RWPE2 (cell line): ENCODE measurements around the gene SLC38A8.

Experiments
- ATAC-seq: fragments of 200-7000 bp; cut with Tn5 transposase; 3 replicates; pipeline ENCODE4 v1.9.1; 2021; ENCODE audit warnings: low read depth
- DNase-seq: peaks from one replicate; pipeline ENCODE4 v3.0.0-alpha.2; 2020; ENCODE audit warnings: low spot score
- H3K27ac ChIP-seq: fragments of 450-650 bp; 2 replicates; pipeline ENCODE4 v1.5.1; 2017; ENCODE audit warnings: mild to moderate bottlenecking; ENCODE audit not compliant: poor library complexity, severe bottlenecking
- H3K27me3 ChIP-seq: fragments of 250-450 bp; sonication (Bioruptor Pico); 2 replicates; pipeline ENCODE4 v1.5.1; 2021; ENCODE audit warnings: mild to moderate bottlenecking, moderate library complexity; ENCODE audit not compliant: insufficient read depth, poor library complexity, severe bottlenecking
- H3K36me3 ChIP-seq: fragments of 250-450 bp; sonication (Bioruptor Pico); 2 replicates; pipeline ENCODE4 v1.5.1; 2020; ENCODE audit warnings: low read depth, mild to moderate bottlenecking, moderate library complexity
- H3K4me1 ChIP-seq: fragments of 250-450 bp; sonication (Bioruptor Pico); 2 replicates; pipeline ENCODE4 v1.5.1; 2021; ENCODE audit warnings: mild to moderate bottlenecking, moderate library complexity; ENCODE audit not compliant: insufficient read depth, poor library complexity, severe bottlenecking
- H3K4me3 ChIP-seq: fragments of 250-450 bp; sonication (Bioruptor Pico); 2 replicates; pipeline ENCODE4 v1.5.1; 2021; ENCODE audit warnings: mild to moderate bottlenecking, moderate library complexity; ENCODE audit not compliant: severe bottlenecking
- H3K9me3 ChIP-seq: fragments of 250-450 bp; sonication (Bioruptor Pico); 2 replicates; pipeline ENCODE4 v1.5.1; 2021; ENCODE audit warnings: mild to moderate bottlenecking, moderate library complexity; ENCODE audit not compliant: severe bottlenecking
- TF ChIP-seq, protein P1 (sequence below): fragments of 450-650 bp; IDR thresholded peaks from one replicate; pipeline ENCODE4 v1.5.1; 2017; ENCODE audit warnings: mild to moderate bottlenecking, moderate library complexity; ENCODE audit not compliant: poor library complexity, severe bottlenecking

SLC38A8 gene

DNA sequence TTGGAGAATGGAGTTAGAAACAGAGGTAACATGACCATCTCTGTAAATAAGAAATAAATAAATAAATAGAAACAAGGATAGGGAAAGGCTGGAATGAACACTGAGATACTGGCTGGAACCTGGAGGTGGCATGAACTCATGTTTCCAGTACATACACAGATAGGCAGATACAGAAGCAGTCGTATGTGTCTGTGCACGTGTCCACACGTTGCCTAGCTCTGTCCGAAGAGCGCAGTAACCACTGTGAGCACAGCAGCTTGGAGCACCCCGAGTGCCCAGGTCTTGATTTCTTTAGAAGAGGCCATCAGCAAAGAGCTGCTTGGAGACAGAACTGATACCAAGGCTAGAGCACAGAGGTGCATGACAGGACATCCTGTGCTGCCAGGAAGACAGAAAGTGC, 37.1 kb upstream of the SLC38A8 start:
- Histone ChIP-seq H3K27me3 (no peaks in the 10 kb centered on the region), H3K9me3 (no peaks in the 10 kb centered on the region), H3K4me3 (no peak overlapping the region), H3K27ac (no peak overlapping the region), H3K4me1 (no peaks in the 10 kb centered on the region), H3K36me3 (peaks cover 83% of the 10 kb centered on the region)
- TF ChIP-seq, protein P1, sequence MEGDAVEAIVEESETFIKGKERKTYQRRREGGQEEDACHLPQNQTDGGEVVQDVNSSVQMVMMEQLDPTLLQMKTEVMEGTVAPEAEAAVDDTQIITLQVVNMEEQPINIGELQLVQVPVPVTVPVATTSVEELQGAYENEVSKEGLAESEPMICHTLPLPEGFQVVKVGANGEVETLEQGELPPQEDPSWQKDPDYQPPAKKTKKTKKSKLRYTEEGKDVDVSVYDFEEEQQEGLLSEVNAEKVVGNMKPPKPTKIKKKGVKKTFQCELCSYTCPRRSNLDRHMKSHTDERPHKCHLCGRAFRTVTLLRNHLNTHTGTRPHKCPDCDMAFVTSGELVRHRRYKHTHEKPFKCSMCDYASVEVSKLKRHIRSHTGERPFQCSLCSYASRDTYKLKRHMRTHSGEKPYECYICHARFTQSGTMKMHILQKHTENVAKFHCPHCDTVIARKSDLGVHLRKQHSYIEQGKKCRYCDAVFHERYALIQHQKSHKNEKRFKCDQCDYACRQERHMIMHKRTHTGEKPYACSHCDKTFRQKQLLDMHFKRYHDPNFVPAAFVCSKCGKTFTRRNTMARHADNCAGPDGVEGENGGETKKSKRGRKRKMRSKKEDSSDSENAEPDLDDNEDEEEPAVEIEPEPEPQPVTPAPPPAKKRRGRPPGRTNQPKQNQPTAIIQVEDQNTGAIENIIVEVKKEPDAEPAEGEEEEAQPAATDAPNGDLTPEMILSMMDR: no peak
- ATAC-seq (no peak), DNase-seq (no peak)

DNA sequence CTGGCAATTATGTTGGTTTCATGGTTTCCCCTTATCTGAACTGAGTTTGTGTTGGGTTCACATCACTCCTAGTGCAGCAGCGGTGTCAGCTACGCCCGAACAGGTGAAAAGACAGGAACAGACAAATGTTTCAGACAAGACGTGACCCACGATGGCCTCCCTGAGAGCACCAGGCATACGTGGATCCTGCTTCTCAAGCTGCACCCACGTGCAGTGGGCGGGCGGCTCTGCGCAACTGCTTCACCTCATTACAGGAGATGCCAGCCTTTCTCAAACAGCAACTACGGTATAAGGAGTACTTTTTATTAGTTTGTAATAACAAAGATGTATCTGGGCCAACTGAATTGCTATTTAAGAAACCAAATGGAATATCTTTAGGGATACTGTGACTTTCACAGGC, 32.8 kb upstream of the SLC38A8 start:
- H3K9me3 ChIP-seq: no peaks in the 10 kb centered on the region
- DNase-seq (no peak), ATAC-seq (no peak)
- no peak overlapping the region for H3K4me3 ChIP-seq
- H3K27me3 ChIP-seq: no peaks in the 10 kb centered on the region
- H3K36me3 ChIP-seq: peaks cover 82% of the 10 kb centered on the region
- no peak overlapping the region for H3K27ac ChIP-seq
- peaks cover 8% of the 10 kb centered on the region for H3K4me1 ChIP-seq
- TF ChIP-seq, protein P1: no peak

DNA sequence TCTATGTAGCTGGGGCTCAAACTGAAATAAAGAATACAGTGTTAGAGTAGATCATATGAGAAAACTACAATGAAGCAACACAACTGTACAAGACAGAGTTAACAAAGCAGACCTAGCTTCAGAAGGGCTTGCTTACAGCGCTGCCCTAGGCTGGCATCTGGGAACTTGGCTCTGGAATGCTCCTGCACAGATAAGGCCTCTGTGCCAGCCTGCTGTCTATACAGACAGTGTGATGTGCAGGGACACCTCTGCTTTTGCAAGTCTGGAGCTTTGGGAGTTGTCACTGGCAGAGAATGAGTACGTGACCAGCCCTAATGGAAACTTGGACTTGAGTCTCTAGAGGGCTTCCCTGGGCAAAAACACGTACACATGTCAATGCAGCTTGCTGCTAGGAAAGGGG, 32.1 kb upstream of the SLC38A8 start:
- no peak for ATAC-seq
- no peak overlapping the region for H3K4me3 ChIP-seq
- H3K4me1 ChIP-seq: peaks cover 8% of the 10 kb centered on the region
- H3K36me3 ChIP-seq: peaks cover 84% of the 10 kb centered on the region
- no peak for DNase-seq
- TF ChIP-seq, protein P1: no peak
- H3K27me3 ChIP-seq: no peaks in the 10 kb centered on the region
- H3K9me3 ChIP-seq: no peaks in the 10 kb centered on the region
- no peak overlapping the region for H3K27ac ChIP-seq

DNA sequence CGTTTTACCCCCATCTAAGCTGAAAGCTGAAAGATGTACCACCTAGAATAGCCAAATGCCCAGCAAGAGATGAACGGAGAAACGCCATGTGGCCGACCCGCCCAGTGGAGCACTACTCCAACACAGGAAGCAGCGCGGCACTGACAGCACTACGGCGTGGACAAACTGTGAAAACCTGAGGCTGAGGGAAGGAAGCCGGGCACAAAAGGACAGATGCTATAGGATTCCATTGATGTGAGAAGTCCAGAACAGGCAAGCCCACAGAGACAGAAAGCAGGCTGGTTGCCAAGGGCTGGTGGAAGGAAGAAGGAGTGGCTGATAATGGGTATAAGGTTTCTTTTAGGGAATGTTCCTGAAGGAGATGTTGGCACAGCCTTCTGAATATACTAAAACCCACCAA, 29.4 kb upstream of the SLC38A8 start:
- TF ChIP-seq, protein P1: no peak
- H3K27me3 ChIP-seq: no peaks in the 10 kb centered on the region
- no peak overlapping the region for H3K27ac ChIP-seq
- no peak overlapping the region for H3K4me3 ChIP-seq
- peaks cover 93% of the 10 kb centered on the region for H3K36me3 ChIP-seq
- peaks cover 8% of the 10 kb centered on the region for H3K4me1 ChIP-seq
- H3K9me3 ChIP-seq: no peaks in the 10 kb centered on the region
- DNase-seq (no peak), ATAC-seq (peak; percentile 74)

DNA sequence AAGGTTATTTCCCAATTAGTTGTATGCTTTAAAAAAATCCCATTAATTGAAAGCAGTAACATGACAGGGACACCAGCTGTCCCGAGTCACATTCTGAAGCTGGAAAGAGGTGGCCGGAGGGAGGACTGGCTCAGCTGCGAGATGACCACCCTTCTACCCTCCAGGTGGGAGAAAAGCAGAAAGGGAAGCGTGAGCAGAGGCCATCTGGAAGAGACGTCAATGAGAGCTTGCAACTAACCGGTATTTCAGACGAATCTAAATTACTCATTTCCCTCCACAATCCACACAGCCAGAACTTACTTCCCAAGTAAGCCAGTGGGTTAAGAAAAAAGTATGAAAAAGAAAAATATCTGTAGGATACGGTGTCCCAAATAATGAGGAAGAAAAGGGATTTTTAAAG, 28.5 kb upstream of the SLC38A8 start:
- Histone ChIP-seq H3K4me3 (no peak overlapping the region), H3K9me3 (no peaks in the 10 kb centered on the region), H3K27ac (no peak overlapping the region), H3K36me3 (peaks cover 96% of the 10 kb centered on the region), H3K4me1 (peaks cover 8% of the 10 kb centered on the region), H3K27me3 (no peaks in the 10 kb centered on the region)
- ATAC-seq (no peak), DNase-seq (no peak)
- TF ChIP-seq, protein P1: no peak
